Liver (tissue), 3 donors: Measurements from ENCODE around the gene RASL10A.

ENCODE experiments used
- CTCF ChIP-seq: fragments of 150-350 bp; IDR thresholded peaks from 2 replicates; pipeline ENCODE4 v1.5.1; 2017; ENCODE audit warnings: improper control_type of control experiment, low read depth, low read length; ENCODE audit not compliant: missing input control
- RAD21 ChIP-seq, 2 donors: IDR thresholded peaks; 2 replicates each; pipeline ENCODE4 v1.6.1; 2016; ENCODE audit warnings: antibody characterized with exemption in 2 of 2, mild to moderate bottlenecking in 2 of 2
- REST ChIP-seq: IDR thresholded peaks from 2 replicates; pipeline ENCODE4 v1.6.1; 2016; ENCODE audit warnings: antibody characterized with exemption, mild to moderate bottlenecking
- TF ChIP-seq, protein P1 (sequence below): IDR thresholded peaks from 2 replicates; pipeline ENCODE4 v1.6.1; 2016; ENCODE audit warnings: antibody characterized with exemption
- donor health status: healthy.
- donor health status: healthy.

- no peak for TF ChIP-seq CTCF
- peak; percentile 65 for TF ChIP-seq REST
- TF ChIP-seq, protein P1, sequence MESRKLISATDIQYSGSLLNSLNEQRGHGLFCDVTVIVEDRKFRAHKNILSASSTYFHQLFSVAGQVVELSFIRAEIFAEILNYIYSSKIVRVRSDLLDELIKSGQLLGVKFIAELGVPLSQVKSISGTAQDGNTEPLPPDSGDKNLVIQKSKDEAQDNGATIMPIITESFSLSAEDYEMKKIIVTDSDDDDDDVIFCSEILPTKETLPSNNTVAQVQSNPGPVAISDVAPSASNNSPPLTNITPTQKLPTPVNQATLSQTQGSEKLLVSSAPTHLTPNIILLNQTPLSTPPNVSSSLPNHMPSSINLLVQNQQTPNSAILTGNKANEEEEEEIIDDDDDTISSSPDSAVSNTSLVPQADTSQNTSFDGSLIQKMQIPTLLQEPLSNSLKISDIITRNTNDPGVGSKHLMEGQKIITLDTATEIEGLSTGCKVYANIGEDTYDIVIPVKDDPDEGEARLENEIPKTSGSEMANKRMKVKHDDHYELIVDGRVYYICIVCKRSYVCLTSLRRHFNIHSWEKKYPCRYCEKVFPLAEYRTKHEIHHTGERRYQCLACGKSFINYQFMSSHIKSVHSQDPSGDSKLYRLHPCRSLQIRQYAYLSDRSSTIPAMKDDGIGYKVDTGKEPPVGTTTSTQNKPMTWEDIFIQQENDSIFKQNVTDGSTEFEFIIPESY, result no peak
- TF ChIP-seq RAD21 (IDR thresholded peaks at IDR 0.05), result no peak
These were observed 47.5 kb downstream of the RASL10A start, which contains the start of the genes EWSR1 and RHBDD3 for GRCh38 chr22:29267858-29268510.
